K562 (cell line): ENCODE results near the gene DVL2. TPM values are rescaled to one million over a fixed set of nuclear protein-coding genes. Genes with fewer than 3 reads are reported as not detected.
A peak's percentile ranks its signal among the peaks of the same experiment; 100 is the strongest.

ENCODE experiments used
- ATF2 ChIP-seq: sonication (generic); formaldehyde crosslinking; IDR thresholded peaks from 2 replicates; pipeline ENCODE4 v1.8.1; 2022; ENCODE audit warnings: missing genetic modification reagents
- CHD2 ChIP-seq: IDR thresholded peaks from 2 replicates; pipeline ENCODE4 v1.6.1; 2011; ENCODE audit warnings: low read depth, low read length
- CREB3 ChIP-seq: fragments of 450-650 bp; conservative IDR thresholded peaks from 2 replicates; pipeline ENCODE4 v1.6.1; 2016; ENCODE audit warnings: missing genetic modification characterization, low read depth, mild to moderate bottlenecking, missing compliant biosample characterization, moderate library complexity
- E2F4 ChIP-seq: sonication (generic); formaldehyde crosslinking; IDR thresholded peaks from 2 replicates; pipeline ENCODE4 v1.8.0; 2022; ENCODE audit warnings: mild to moderate bottlenecking, low read depth, missing genetic modification reagents
- FUS ChIP-seq: fragments of 200-400 bp; formaldehyde crosslinking; optimal IDR thresholded peaks from 2 replicates; pipeline ENCODE3; 2017; ENCODE audit warnings: low read depth, low read length
- MEF2A ChIP-seq: IDR thresholded peaks from 2 replicates; pipeline ENCODE4 v1.6.1; 2011; ENCODE audit warnings: low read depth, mild to moderate bottlenecking, low read length, moderate library complexity; ENCODE audit not compliant: control insufficient read depth
- NCOR1 ChIP-seq: fragments of 450-650 bp; IDR thresholded peaks from 2 replicates; pipeline ENCODE4 v1.6.1; 2016; ENCODE audit warnings: mild to moderate bottlenecking, moderate library complexity
- NFIX ChIP-seq: fragments of 250-450 bp; sonication (Bioruptor Pico); IDR thresholded peaks from 2 replicates; pipeline ENCODE4 v1.4.0; 2020; ENCODE audit warnings: low read depth, mild to moderate bottlenecking, moderate library complexity
- NR2F6 ChIP-seq: fragments of 450-650 bp; formaldehyde crosslinking; IDR thresholded peaks from 2 replicates; pipeline ENCODE4 v1.4.0; 2020; ENCODE audit warnings: mild to moderate bottlenecking
- NRF1 ChIP-seq, 2 experiments: fragments of 450-650 bp; IDR thresholded peaks in 1 of 2; conservative IDR thresholded peaks in 1 of 2; 2 replicates each; pipeline ENCODE4 v1.6.1; 2014; ENCODE audit warnings: mild to moderate bottlenecking in 2 of 2
- POLR2A ChIP-seq: fragments of 450-650 bp; conservative IDR thresholded peaks from 2 replicates; pipeline ENCODE4 v1.6.1; 2016
- RNF219 ChIP-seq: fragments of 250-450 bp; sonication (Bioruptor Pico); IDR thresholded peaks from 2 replicates; pipeline ENCODE4 v1.5.0; 2022; ENCODE audit warnings: mild to moderate bottlenecking
- TAF1 ChIP-seq: IDR thresholded peaks from 2 replicates; pipeline ENCODE4 v1.6.1; 2011; ENCODE audit warnings: mild to moderate bottlenecking, low read length, moderate library complexity; ENCODE audit not compliant: insufficient read depth, control insufficient read depth, severe bottlenecking; ENCODE audit errors: extremely low read depth
- ZKSCAN1 ChIP-seq: fragments of 150-350 bp; IDR thresholded peaks from 2 replicates; pipeline ENCODE4 v1.6.1; 2016; ENCODE audit warnings: low read depth, low read length
- ZNF175 ChIP-seq: fragments of 200-800 bp; sonication (Bioruptor generic); IDR thresholded peaks from 2 replicates; pipeline ENCODE4 v1.6.1; 2016; ENCODE audit warnings: low read depth, mild to moderate bottlenecking, missing genetic modification characterization, missing compliant biosample characterization
- ZNF217 ChIP-seq: sonication (generic); formaldehyde crosslinking; IDR thresholded peaks from 2 replicates; pipeline ENCODE4 v1.8.0; 2022; ENCODE audit warnings: mild to moderate bottlenecking, missing genetic modification reagents
- ZNF511 ChIP-seq: sonication (generic); formaldehyde crosslinking; IDR thresholded peaks from 2 replicates; pipeline ENCODE4 v1.8.0; 2022; ENCODE audit warnings: mild to moderate bottlenecking, missing genetic modification reagents
- polyA plus RNA-seq, 8 experiments: library from polyadenylated mRNA; depleted of rRNA in 4 of 8; stranded (reverse) in 5 of 8; unstranded in 3 of 8; fragments of >200 nt; fragmentation: Nextera tagmentation in 2 of 8; fragmentation: Illumina TruSeq in 1 of 8; extraction: Ambion mirVana in 2 of 8; extraction: Trizol in 1 of 8; gene quantifications; 2 replicates each; pipeline versions ENCODE4 v1.2.1 to v1.2.3, GENCODE V29; 2011 to 2014; ENCODE audit warnings: inconsistent platforms in 1 of 8, missing spikeins in 1 of 8
- total RNA-seq, 7 experiments: library from RNA; depleted of rRNA in 6 of 7; stranded (reverse); fragments of >200 nt in 6 of 7; fragmentation: Illumina TruSeq in 2 of 7; extraction: Trizol in 2 of 7; gene quantifications; 2 replicates each; pipeline versions ENCODE4 v1.2.1 to v1.2.3, GENCODE V29; 2011 to 2021; ENCODE audit warnings: low replicate concordance in 1 of 7

DVL2 gene
- total and polyA plus RNA-seq, 9 of the 15 experiments (the other 6 are each of a cell fraction or from before 2014, with no cell fraction given) = 1.3 to 49.5 (median 24.3) TPM

GRCh38 chr17:7281953-7282751 lies 47.8 kb upstream of the DVL2 start (continued):
- TF ChIP-seq RNF219 (CRISPR knock-in tag) (no peak), ZNF175 (no peak), NR2F6 (no peak), ATF2 (CRISPR knock-in tag) (no peak), ZNF511 (no peak), POLR2A (no peak), NFIX (CRISPR knock-in tag) (no peak), E2F4 (no peak), ZKSCAN1 (no peak), CREB3 (tag) (no peak), MEF2A (no peak), CHD2 (no peak), NRF1 (conservative IDR thresholded peaks at IDR 0.05 in 1 of 2, IDR thresholded peaks at IDR 0.05 in 1 of 2) (peak; percentile 77 to 80), TAF1 (no peak), NCOR1 (no peak), FUS (no peak), ZNF217 (CRISPR knock-in tag) (no peak)
